Measurements from ENCODE around the gene EIF1AX.
"Not testable (repeated sequence)": the region's sequence is repeated elsewhere in the genome, so short reads cannot be mapped to it uniquely, and the experiment has no call there.

The EIF1AX gene, protein sequence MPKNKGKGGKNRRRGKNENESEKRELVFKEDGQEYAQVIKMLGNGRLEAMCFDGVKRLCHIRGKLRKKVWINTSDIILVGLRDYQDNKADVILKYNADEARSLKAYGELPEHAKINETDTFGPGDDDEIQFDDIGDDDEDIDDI

DNA sequence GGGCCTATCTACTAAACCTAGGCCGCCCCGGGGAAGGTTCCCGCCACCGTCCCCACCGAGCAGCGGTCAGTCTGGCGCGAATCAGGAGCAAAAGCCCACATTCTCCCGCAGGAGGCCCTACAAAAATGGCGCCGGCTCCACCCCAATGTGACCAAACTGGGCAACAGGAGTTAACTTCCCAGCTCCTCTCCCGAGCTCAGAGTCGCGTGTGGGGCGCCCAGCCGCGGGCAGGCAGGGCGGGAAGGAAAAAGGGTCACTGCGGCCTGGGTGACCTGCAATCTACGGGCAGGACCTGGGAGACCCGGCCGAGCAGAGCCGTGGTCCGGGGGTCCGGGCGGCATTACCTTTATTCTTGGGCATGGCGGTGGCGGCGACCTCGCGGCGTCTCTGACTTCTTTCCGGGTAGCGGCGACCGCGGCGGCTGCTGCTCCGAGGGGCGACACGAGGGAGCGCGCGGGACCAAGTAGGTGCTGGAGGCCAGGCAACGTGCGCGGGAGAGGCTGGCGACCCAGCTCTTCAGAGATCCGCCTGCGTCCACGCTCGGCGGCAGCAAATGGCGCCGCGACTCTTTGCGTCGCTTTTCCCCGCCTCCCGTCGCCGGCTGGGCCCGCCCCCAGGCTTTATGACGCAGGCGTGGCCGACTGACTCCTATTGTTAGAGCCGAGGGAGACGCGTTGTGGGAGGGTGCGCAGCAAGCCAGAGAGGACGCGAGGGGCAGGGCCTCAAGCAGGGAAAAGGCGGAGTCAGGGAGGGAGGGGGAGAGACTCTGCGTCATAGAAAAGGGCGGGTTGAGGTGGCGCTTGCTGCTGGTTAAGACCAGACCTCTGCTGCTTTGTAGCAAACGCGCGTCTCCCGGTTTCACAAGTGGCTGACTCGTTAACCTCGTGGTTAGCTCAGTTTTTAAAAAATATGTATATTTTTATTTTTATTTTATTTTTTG is at the start of gene EIF1AX:
TSS of gene EIF1AX (minus strand) at position 558 of the 940 bp plus-strand sequence. CDS start at position 360, 198 bp downstream.
- peak; percentile 99 for DNase-seq

DNA sequence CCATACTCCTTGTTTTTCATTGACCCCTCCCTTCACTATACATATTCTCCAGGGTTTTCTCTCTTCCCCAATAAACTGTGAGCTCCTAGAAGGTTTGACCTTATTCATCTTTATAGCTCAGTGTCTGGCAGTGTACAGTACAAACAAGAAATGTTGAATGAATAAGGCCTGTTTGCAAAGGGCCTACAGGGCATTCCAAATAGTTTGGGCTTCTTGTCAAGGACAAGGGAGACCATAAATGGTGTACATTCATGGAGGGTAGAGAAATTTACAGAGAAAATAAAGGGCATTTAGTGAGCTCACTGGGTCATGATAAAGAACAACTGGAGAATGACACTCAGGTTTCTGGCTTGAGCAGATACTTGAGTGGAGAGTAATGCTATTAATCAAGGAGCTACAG is 47.5 kb upstream of the EIF1AX start:
- DNase-seq = no peak

DNA sequence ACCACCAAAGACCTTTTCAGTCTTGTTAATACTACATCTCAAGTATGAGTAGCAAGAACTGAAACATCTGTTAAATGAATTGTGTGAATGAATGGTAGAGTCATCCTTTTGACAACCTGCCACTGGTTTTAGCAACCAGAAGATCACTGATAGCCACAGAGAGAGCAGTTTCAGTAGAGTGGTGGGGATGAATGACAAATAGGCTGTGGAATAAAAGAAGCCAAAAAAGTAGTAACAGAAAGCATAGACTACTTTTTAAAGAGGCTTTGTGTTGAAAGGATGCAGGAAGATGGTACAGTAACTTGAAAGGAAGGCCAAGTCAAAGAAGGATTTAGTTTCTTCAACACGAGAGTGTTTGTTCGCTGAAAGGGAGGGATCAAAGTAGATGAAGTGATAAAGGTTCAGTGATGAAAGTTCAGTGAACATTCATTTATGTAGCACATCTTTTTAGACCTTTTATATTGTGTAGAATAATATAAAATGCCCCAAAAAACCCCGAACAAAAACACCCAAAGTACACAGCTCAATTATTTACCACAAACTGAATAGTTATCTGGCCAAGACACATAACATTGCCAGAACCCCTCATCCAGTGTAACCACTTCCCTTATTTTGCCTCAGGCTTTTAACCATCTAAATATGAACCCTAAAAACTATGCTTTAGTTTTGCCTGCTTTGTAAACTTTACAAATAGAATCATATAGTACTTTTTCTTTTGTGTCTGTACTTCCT is 40.1 kb upstream of the EIF1AX start:
- DNase-seq = no peak

DNA sequence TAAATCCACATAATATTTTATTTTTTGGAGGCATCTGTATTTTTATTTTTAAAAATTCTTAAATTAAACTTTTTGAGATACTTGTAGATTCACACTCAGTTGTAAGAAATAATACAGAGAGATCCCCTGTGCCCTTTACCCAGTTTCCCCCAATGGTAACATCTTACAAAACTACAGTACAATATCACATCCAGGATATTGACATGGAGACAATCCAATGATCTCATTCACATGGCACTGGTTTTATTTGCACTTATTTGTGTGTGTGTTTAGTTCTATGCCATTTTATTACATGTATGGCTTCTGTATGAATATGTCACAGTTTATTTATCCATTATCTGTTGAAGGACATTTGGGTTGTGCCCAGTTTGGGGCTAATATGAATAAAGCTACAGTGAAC is 35.5 kb upstream of the EIF1AX start:
- no peak for DNase-seq

DNA sequence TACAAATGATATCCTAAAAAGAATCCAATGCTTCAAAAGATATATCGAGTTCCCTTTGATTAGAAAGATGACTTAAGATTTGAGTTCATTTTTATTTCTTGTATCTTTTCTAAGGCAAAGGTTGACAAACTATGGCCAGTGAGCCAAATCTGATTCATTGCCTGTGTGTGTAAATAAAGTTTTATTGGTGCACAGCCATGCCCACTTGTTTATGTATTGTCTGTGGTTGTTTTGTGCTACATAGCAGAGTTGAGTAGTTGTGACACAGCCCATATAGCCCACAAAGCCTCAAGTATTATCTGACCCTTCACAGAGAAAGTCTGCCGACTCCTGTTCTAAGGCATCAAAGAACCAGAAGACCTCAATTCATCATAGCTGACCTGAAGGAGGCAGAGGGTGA is 32.2 kb upstream of the EIF1AX start:
- DNase-seq = no peak

DNA sequence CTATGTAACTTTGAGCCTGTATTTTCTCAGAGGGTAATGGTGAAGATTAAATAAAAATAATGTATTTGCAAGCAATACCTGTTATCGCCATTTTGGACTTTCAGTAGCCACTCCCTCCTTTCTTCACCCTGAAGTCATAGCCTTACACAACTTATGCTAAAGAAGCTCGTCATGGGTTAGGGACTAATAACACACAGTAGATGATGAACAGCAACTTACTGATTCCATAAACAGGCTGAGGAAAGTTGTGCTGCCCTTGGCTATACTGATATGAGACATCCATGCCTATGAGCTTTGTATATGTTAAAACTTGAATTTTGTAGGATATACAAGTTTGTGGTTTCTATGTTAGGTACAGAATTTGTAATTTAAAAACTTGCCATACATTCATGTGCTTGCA is 31.7 kb upstream of the EIF1AX start:
- no peak for DNase-seq

DNA sequence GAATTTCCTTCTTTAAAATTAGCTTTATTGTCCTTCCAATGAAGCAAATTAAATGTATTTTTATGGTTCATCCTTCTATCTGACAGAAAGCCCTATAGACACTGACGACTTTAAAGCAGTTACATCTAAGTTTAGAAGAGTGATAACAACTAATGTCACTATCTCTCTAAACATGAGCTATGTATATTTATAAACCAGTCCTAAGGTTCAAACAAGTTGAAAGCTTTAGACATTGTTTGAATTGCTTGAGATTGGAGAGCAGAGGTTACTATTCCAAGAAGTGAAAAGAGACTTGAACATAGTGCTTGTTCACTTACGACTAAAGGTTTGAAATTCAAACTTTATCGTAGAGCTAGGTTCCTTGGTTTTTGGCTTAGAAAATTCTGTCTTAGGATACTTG is 30.2 kb upstream of the EIF1AX start:
- DNase-seq = no peak

DNA sequence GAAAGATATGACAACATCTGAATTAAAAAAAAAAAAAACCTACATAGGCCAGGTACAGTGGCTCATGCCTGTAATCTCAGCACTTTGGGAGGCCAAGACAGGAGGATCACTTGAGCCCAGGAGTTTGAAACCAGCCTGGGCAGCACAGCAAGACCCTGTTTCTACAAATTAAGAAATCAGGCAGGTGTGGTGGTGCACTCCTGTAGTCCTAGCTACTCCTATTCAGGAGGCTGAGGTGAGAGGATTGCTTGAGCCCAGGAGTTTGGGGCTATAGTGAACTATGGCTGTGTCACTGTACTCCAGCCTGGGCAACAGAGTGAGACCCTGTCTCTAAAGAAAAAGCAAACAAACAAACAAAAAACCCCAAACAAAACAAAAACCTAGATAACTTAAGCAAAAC is 20.9 kb upstream of the EIF1AX start:
- not testable (repeated sequence) for DNase-seq

DNA sequence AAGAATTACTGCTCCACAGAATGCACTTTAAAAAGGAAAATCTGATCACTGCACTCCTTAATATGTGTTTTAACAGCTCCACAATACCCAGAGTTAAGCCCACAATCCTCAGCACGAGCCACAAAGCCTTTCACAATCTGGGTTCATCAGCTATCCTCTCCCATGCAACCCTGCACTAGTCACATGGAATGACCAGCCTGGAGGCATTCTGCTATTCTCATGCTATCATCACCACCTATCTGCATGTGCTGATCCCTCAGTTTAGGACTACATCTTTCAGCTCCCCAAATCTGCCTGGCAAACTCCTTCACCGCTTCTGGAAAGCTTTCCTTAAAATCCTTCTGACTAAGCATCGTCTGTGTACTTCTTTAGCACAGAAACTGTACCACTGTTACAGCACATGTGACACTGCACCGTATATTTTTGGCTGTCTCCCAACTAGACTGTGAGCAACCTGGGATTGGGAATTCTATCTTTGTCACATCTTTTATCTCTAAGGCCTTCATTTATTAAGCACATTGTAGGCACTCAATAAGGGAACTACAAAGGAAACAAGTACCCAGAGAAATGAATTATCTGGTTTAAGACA is 18.3 kb upstream of the EIF1AX start:
- no peak for DNase-seq

DNA sequence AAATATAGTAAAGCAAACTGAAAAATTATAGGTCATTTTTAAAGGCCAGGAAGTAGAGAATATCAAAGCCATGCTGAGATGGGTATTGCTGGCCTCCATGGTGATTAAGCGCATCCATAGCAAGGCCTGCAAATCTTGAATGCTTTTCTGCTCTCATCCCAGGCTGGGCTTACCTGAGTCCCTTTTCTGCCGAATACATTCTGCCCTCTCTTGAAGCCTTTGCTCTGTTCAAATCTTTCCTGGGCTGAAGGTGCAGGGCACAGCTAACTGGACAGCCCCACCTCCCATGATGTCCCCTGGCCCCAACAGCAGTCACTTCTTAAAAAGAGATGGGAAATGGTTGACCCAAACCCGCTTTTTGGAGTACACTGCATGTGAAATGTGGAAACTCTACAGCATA is 10.1 kb upstream of the EIF1AX start:
- DNase-seq = no peak

DNA sequence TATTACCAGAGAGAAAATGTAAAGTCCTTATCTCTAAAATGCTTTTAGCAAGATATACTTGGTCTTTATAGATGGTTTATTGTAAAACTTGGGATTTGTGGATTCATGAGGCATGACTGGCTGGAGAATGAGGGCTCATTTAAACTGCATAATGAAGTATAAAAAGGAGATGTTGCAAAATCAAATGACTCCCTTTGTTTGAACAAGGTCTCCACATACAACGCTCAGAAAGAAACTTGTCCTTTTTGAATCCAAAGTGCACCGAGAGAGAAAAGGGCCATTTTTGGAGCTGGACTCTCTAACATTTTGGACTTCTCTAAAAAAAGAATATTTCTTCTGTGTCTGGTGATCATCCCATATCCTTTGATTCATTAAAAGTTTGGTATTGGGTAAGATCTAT is 7.7 kb upstream of the EIF1AX start:
- DNase-seq = no peak

DNA sequence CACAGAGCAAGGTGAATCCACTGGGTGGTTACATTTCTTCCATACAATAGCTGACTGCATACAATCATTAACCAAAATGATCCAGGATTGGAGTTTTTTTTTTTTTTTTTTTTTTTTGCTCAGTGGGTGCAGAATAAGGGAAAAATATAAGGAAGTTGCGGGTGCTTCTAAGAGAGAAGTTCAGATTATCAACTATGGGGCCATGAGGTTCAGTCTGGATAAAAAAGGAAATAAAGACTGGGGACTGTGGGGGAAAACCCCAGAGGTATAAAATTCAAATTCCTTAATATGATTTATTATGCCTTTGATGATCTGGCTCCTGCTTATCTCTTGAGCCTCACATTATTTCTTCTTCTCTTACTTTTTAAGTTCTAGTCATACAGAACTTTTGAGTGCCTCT is 5.9 kb upstream of the EIF1AX start:
- no peak for DNase-seq

DNA sequence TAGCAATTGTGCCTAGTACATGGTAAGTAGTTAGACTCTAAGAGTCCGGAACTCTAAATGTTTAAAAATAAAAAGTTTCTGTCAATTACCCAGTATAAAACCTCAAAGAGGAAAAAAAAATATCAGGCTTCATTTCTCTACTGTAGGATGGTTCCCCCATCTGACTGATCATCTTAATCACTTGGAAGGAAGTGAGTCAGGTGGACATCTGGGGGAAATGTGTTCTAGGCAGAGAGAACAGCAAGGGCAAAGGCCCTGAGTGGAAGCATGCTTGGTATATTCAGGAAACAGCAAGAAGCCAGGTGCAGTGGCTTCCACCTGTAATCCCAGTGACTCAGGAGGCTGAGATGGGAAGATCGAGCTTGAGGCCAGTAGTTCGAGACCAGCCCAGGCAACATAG is 2.9 kb upstream of the EIF1AX start:
- no peak for DNase-seq

DNA sequence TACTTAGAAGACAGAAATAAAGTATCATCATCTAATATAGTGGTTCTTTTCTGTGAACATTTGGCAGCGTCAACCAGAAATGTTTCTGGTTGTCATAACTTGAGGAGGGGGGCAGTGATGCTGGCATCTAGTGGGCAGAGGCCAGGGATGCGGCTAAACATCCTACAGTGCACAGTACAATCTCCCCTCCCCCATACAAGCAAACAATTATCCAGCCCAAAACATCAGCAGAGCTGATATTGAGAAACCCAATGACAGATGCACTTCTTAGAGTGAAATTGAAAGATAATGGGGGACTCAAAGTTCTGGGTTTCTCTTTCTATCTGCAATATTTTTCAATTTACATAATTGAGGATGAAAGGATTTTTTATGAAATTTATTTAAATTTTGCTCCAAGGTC is 1.9 kb upstream of the EIF1AX start:
- no peak for DNase-seq

DNA sequence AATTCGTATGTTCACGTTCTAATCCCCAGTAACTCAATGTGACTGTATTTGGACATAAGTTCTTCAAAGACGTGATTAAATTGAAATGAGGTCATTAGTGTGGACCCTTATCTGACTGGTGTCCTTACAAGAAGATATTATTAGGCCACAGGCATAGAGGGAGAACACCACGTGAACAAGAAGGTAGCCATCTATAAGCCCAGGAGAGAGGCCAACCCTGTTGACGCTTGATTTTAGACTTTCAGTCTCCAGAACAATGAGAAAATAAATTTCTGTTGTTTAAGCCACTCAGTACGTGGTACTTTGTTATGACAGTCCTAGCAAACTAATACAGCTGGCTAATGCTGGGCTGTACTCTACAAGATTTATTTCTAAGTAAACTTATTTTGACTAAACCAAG is 1.5 kb upstream of the EIF1AX start:
- DNase-seq = no peak

DNA sequence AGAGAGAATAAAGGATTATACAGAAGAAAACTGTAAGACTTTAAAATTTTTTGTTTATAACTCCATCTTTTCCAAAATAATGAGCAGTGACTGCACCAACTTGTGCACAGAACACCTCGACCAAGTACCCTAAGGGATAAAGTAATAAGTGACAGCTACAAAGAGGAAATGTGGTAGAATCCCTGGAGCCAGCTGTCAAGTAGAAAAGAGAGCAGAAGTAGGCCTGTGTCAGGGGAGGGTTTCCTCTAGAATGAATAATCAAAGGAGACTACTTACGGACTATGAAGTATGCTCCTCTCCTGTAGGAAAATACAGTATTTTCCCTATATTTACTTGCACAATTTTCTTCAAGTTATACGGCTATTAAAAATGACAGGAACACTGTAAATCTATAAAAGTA is 1.2 kb downstream of the EIF1AX start:
- DNase-seq = peak; percentile 16

DNA sequence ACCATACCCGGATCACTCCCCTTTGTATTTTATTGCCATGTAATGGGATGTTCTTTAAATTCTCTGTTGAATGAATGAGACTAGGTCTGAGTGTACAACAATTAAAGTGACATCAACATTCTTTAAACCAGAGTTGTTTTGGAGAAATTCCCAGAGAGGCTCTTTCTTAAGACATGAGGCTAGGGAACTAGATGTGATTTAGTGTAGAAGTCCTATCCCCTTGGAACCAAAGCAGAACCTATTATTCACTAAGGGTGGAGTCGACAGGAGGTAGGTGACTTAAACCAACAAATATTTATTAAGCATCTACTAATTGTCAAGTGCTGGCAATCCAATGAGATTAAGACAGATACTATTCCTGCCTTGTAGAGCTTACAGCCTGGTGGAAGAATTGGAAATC is 1.7 kb downstream of the EIF1AX start:
- DNase-seq = no peak

DNA sequence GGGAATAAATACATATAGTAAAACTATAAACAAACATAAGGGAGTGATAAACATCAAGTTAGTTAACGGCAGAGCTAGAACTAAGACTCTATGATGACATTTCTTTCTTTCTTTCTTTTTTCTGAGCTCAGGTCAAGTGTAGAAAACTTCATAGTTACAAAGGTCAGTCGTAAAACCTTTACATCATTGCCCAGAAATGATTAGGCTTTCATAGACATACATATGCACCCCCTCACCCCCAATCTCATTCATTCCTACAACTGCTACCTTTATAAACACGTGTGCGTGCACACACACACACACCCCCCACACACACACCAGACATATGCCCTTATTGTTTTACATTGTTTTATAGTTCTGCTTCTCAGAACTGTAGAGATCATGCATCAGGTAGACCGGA is 5.7 kb downstream of the EIF1AX start:
- no peak for DNase-seq

DNA sequence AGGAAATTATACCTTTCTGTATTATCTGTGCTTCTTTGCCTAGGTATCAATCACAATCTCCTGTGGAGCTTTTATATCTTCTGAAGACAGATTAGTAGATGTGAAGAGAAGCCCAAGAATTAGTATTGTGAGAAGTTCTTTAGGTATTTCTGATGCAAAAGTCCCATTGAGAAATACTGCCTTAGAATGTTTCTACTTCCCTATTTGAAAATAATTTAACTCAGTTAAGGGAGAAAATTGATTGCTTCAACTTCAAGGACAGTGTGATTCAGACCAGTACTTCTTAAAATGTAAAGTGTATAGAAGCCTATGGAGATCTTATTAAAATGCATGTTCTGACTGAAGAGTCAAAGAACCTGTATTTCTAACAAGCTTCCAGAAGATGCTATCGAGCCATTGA is 9.0 kb downstream of the EIF1AX start:
- DNase-seq = no peak

DNA sequence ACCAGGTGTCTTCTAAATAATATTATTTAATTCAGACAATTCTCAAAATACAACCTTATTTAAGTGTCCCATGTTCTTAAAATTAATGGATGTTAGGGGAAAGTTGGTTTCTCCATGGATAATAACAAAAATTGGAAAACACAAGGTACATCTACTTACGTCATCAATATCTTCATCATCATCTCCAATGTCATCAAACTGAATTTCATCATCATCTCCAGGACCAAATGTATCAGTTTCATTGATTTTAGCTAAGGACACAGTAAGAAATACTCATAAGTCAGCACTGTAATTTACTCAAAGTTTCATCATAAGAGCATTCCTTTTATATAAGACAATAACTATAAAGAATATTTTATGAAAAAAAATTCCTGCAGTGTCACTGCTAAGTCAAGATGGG is 11.3 kb downstream of the EIF1AX start:
- DNase-seq = no peak

DNA sequence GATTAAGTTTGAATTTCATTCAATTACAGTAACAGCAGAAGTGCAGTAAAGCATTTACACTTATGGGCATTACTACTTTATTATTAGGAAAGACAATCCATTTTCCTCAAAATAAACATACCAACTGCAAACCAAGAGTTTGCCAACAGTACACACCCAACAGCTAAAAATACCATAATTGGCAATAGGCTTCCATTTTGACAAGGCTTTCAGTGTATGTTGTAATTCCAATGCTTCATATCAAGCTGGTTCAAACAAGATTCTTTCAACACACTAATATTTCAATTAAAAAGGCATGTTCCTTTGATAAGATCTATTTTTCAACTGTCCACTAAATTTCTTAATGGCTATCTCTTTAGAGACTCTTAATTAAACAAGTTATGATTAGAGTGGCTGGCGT is 12.1 kb downstream of the EIF1AX start:
- DNase-seq = no peak

DNA sequence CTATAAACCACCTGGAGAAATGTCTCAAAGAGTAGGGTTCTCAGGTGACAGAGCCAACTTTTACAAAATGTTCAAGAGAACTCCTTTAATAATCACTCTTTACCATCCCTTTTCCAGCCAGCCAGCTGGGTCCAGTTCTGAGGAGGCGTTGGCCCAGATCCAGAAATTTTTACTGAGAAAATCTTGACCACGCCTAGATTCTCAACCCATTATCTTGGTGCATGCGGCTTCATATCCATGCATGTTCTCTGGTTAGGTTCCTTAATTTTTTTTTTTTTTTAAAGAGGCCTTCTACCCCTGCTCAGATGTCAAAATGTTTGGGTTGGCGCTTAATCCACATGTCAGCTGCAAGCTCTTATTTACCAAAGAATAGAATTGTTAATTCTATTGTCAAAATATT is 13.0 kb downstream of the EIF1AX start:
- no peak for DNase-seq

DNA sequence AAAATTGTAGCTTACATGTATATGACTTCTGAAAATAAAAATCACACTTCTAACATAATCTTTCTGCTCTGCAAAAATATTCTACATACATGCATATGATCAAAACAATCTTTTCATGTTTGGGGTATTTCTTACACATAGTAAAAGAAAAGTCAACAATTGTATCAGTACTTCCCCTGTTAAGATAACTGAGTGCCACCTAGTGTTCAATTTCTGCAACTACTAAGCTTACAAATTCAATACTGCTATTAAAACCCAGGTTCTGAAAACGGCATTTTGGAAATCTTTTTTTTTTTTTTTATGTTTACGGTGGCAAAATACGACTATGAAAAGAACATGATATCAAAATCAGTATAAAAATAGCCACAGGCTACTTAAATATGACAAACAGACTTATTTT is 14.2 kb downstream of the EIF1AX start:
- DNase-seq = not testable (repeated sequence)

DNA sequence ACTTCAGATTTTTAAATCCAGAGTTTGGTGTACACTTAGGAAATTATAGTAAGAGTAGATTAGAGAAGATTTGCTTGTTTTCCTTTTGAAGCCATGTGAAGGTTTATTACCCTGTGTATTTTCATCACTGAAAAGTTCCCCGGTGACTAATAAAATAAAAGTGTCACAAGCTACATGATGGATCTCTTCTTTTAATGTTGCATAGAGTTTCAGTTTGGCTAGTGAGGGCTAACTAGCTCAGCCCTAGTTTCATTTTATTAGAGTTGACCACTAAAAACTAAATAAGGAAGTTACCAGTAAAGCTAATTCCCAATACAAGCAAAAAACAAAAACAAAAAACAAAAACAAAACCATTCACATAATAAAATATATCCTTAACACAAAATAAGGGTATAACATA is 14.8 kb downstream of the EIF1AX start:
- DNase-seq = not testable (repeated sequence)

All from DMS 273 treated with DMSO at 0.1 percent for 48 hours (cell line).